ENCODE results near the gene ASAP3. TPM values are rescaled to one million over a fixed set of nuclear protein-coding genes. Genes with fewer than 3 reads are reported as not detected.

ASAP3 gene
- total and polyA plus RNA-seq, 12 donors, result 15.5 to 58.4 (median 30.4) TPM

- no peak for TF ChIP-seq CTCF (IDR thresholded peaks at IDR 0.05)
- H3K4me1 ChIP-seq, result peaks cover 0 to 45% (median 0%) of the 10 kb centered on the region in 9 donors
- H3K9me3 ChIP-seq, result no peaks in the 10 kb centered on the region
- intact Hi-C loops (cut with DNase I), result no loop called here
- H3K36me3 ChIP-seq, result peaks cover 0 to 31% (median 0%) of the 10 kb centered on the region in 9 donors
- WGBS, 2 donors, result 96 to 97% methylated on average over 16 of the region's 16 CpGs
- no peak overlapping the region for H3K4me3 ChIP-seq
- H3K27me3 ChIP-seq, result no peaks in the 10 kb centered on the region
- no peak overlapping the region for H3K27ac ChIP-seq
- DNase-seq (no peak), ATAC-seq (no peak)
These were observed 37.6 kb upstream of the ASAP3 start for GRCh38 chr1:23521588-23521987.

- H3K36me3 ChIP-seq, result peaks cover 0 to 56% (median 0%) of the 10 kb centered on the region in 9 donors
- H3K4me1 ChIP-seq, result peaks cover 0 to 6% (median 0%) of the 10 kb centered on the region in 9 donors
- 95 to 96% methylated on average over 9 of the region's 9 CpGs for WGBS, 2 donors
- intact Hi-C loops (cut with DNase I), result no loop called here
- DNase-seq (no peak), ATAC-seq (no peak)
- no peak overlapping the region for H3K4me3 ChIP-seq
- no peak overlapping the region for H3K27ac ChIP-seq
- TF ChIP-seq CTCF (IDR thresholded peaks at IDR 0.05), result no peak
- no peaks in the 10 kb centered on the region for H3K27me3 ChIP-seq
- H3K9me3 ChIP-seq, result no peaks in the 10 kb centered on the region
These were observed 33.6 kb upstream of the ASAP3 start for GRCh38 chr1:23517581-23517980.

- H3K36me3 ChIP-seq, result peaks cover 0 to 56% (median 0%) of the 10 kb centered on the region in 9 donors
- no peak for TF ChIP-seq CTCF (IDR thresholded peaks at IDR 0.05)
- WGBS, 2 donors, result 97 to 100% methylated on average over 4 of the region's 4 CpGs
- no peaks in the 10 kb centered on the region for H3K4me1 ChIP-seq
- no peaks in the 10 kb centered on the region for H3K9me3 ChIP-seq
- intact Hi-C loops (cut with DNase I), result no loop called here
- H3K27ac ChIP-seq, result no peak overlapping the region
- no peak overlapping the region for H3K4me3 ChIP-seq
- H3K27me3 ChIP-seq, result no peaks in the 10 kb centered on the region
- DNase-seq (no peak), ATAC-seq (no peak)
These were observed 31.9 kb upstream of the ASAP3 start for GRCh38 chr1:23515905-23516304.

- TF ChIP-seq CTCF (IDR thresholded peaks at IDR 0.05), result no peak
- 90 to 93% methylated on average over 3 of the region's 3 CpGs for WGBS, 2 donors
- Histone ChIP-seq H3K9me3 (no peaks in the 10 kb centered on the region), H3K4me3 (no peak overlapping the region), H3K4me1 (no peaks in the 10 kb centered on the region), H3K36me3 (peaks cover 0 to 68% (median 0%) of the 10 kb centered on the region in 9 donors), H3K27me3 (no peaks in the 10 kb centered on the region), H3K27ac (no peak overlapping the region)
- DNase-seq, result no peak
- no peak for ATAC-seq
- intact Hi-C loops (cut with DNase I), result no loop called here
These were observed 30.2 kb upstream of the ASAP3 start for GRCh38 chr1:23514111-23514679.

Measured in heart right ventricle (tissue), 16 donors.